ENCODE data around the gene ARL10.

- TF ChIP-seq, protein P1, sequence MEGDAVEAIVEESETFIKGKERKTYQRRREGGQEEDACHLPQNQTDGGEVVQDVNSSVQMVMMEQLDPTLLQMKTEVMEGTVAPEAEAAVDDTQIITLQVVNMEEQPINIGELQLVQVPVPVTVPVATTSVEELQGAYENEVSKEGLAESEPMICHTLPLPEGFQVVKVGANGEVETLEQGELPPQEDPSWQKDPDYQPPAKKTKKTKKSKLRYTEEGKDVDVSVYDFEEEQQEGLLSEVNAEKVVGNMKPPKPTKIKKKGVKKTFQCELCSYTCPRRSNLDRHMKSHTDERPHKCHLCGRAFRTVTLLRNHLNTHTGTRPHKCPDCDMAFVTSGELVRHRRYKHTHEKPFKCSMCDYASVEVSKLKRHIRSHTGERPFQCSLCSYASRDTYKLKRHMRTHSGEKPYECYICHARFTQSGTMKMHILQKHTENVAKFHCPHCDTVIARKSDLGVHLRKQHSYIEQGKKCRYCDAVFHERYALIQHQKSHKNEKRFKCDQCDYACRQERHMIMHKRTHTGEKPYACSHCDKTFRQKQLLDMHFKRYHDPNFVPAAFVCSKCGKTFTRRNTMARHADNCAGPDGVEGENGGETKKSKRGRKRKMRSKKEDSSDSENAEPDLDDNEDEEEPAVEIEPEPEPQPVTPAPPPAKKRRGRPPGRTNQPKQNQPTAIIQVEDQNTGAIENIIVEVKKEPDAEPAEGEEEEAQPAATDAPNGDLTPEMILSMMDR (IDR thresholded peaks at IDR 0.05): no peak
- TF ChIP-seq POLR2A (IDR thresholded peaks at IDR 0.05): no peak
Observed at GRCh38 chr5:176387384-176387925, 22.2 kb downstream of the ARL10 start.
